GM12878 (cell line): Measurements from ENCODE around the gene PML. TPM values are rescaled to one million over a fixed set of nuclear protein-coding genes. Genes with fewer than 3 reads are reported as not detected.

Experiments used
- ATAC-seq: fragments of 200-7000 bp; cut with Tn5 transposase; 3 replicates; pipeline ENCODE4 v1.9.1; 2020; ENCODE audit warnings: mild to moderate bottlenecking, moderate library complexity
- BruUV-seq: library from RNA; stranded (reverse); fragments of 400-500 nt; replicated peaks from 2 replicates; lab custom pipeline; 2021; lab: Mats Ljungman, UMichigan
- CTCF ChIA-PET: fragments of 300-600 bp; sonication (Branson Sonifier 250); formaldehyde crosslinking; extraction: SDS; loops from one replicate; lab custom pipeline; 2021; ENCODE audit warnings: inconsistent platforms; lab: Yijun Ruan, JAX
- POLR2A ChIA-PET: fragments of 350-600 bp; formaldehyde crosslinking; extraction: SDS; loops from one replicate; lab custom pipeline; 2021; ENCODE audit warnings: inconsistent platforms; lab: Charles Lee
- RAD21 ChIA-PET: fragments of 300-600 bp; sonication (Branson Sonifier 250); formaldehyde crosslinking; loops from one replicate; lab custom pipeline; 2023; ENCODE audit warnings: antibody characterized with exemption; ENCODE audit not compliant: unreplicated experiment; lab: Charles Lee
- SMC1A ChIA-PET: fragments of 300-600 bp; sonication (Branson Sonifier 250); formaldehyde crosslinking; loops from one replicate; lab custom pipeline; 2023; ENCODE audit not compliant: unreplicated experiment, uncharacterized antibody; lab: Charles Lee
- DNase-seq: peaks from one replicate; pipeline ENCODE4 v3.0.0-alpha.2; 2011; ENCODE audit warnings: low read depth, low spot score
- FAIRE-seq: peaks from 3 replicates; lab custom pipeline; 2011; peaks lifted over from hg19 to GRCh38; lab: Jason Lieb, UNC
- H2AFZ ChIP-seq: 2 replicates; pipeline ENCODE4 v1.6.0; 2011; ENCODE audit warnings: low read depth, low read length, control low read depth; ENCODE audit not compliant: control insufficient read depth
- H3K27ac ChIP-seq: 2 replicates; pipeline ENCODE4 v1.5.1; 2011; ENCODE audit warnings: control low read depth; ENCODE audit not compliant: control insufficient read depth, insufficient read depth
- H3K27me3 ChIP-seq, 2 experiments: replicated peaks in 1 of 2; 2 replicates each; pipeline versions ENCODE4 v1.6.0 to v1.6.1; 2011; ENCODE audit warnings: low read length in 1 of 2; ENCODE audit not compliant: control insufficient read depth in 2 of 2, insufficient read depth in 2 of 2
- H3K36me3 ChIP-seq, 2 experiments: 2 replicates each; pipeline ENCODE4 v1.5.1; 2011; ENCODE audit warnings: low read length in 1 of 2; ENCODE audit not compliant: control insufficient read depth in 2 of 2, insufficient read depth in 2 of 2
- H3K4me1 ChIP-seq: 2 replicates; pipeline ENCODE4 v1.6.1; 2011; ENCODE audit warnings: mild to moderate bottlenecking, low read length, moderate library complexity, mixed read lengths; ENCODE audit not compliant: control insufficient read depth, insufficient read depth
- H3K4me2 ChIP-seq: 2 replicates; pipeline ENCODE4 v1.6.0; 2011; ENCODE audit warnings: control low read depth; ENCODE audit not compliant: control insufficient read depth, insufficient read depth
- H3K4me3 ChIP-seq: fragments of 200-600 bp; sonication (generic); 2 replicates; pipeline ENCODE4 v1.5.1; 2016
- H3K79me2 ChIP-seq: 2 replicates; pipeline ENCODE4 v1.6.0; 2011; ENCODE audit warnings: low read length; ENCODE audit not compliant: control insufficient read depth, insufficient read depth
- H3K9ac ChIP-seq: 2 replicates; pipeline ENCODE4 v1.8.0; 2011; ENCODE audit warnings: low read length, control low read depth, mixed read lengths; ENCODE audit not compliant: control insufficient read depth, insufficient read depth
- H3K9me3 ChIP-seq: replicated peaks from 3 replicates; pipeline ENCODE4 v1.5.1; 2011; ENCODE audit warnings: mild to moderate bottlenecking, low read length; ENCODE audit not compliant: control insufficient read depth, insufficient read depth
- H4K20me1 ChIP-seq: 2 replicates; pipeline ENCODE4 v1.6.0; 2011; ENCODE audit not compliant: control insufficient read depth, insufficient read depth
- BHLHE40 ChIP-seq, 2 experiments: fragments of 450-650 bp in 1 of 2; IDR thresholded peaks; 2 replicates each; pipeline ENCODE4 v1.6.1; 2011 to 2017; ENCODE audit warnings: low read depth in 2 of 2, borderline replicate concordance in 1 of 2, improper control_type of control experiment in 1 of 2, low read length in 1 of 2, mild to moderate bottlenecking in 1 of 2
- EED ChIP-seq: sonication (generic); IDR thresholded peaks from 2 replicates; pipeline ENCODE4 v1.6.1; 2016; ENCODE audit warnings: antibody characterized with exemption, low read depth
- EP300 ChIP-seq, 2 experiments: fragments of 150-350 bp in 1 of 2; IDR thresholded peaks; 2 replicates each; pipeline ENCODE4 v1.6.1; 2011 to 2012; ENCODE audit warnings: low read depth in 2 of 2, low read length in 2 of 2, borderline replicate concordance in 1 of 2, improper control_type of control experiment in 1 of 2, inconsistent platforms in 1 of 2; ENCODE audit not compliant: control insufficient read depth in 1 of 2
- FOXK2 ChIP-seq: fragments of 450-650 bp; IDR thresholded peaks from 2 replicates; pipeline ENCODE4 v1.6.1; 2017; ENCODE audit warnings: mild to moderate bottlenecking, moderate library complexity
- JUNB ChIP-seq: IDR thresholded peaks from 2 replicates; pipeline ENCODE4 v1.6.1; 2016; ENCODE audit warnings: antibody characterized with exemption, mild to moderate bottlenecking
- MEF2A ChIP-seq: IDR thresholded peaks from 2 replicates; pipeline ENCODE4 v1.6.1; 2011; ENCODE audit warnings: low read depth, mild to moderate bottlenecking, low read length, moderate library complexity; ENCODE audit not compliant: insufficient read depth
- NBN ChIP-seq: fragments of 450-650 bp; IDR thresholded peaks from 2 replicates; pipeline ENCODE4 v1.6.1; 2016
- POLR2A ChIP-seq: IDR thresholded peaks from 2 replicates; pipeline ENCODE4 v1.6.1; 2011; ENCODE audit warnings: low read depth, mild to moderate bottlenecking, low read length
- POLR2AphosphoS5 ChIP-seq: IDR thresholded peaks from 2 replicates; pipeline ENCODE4 v1.6.1; 2011; ENCODE audit warnings: mild to moderate bottlenecking, low read length, inconsistent platforms
- SMAD1 ChIP-seq: fragments of 450-650 bp; IDR thresholded peaks from 2 replicates; pipeline ENCODE4 v1.6.1; 2018; ENCODE audit warnings: mild to moderate bottlenecking, low read depth; ENCODE audit not compliant: partially characterized antibody
- SRF ChIP-seq, 2 experiments: IDR thresholded peaks; 2 replicates each; pipeline ENCODE4 v1.6.1; 2011; ENCODE audit warnings: low read depth in 2 of 2, low read length in 2 of 2, mild to moderate bottlenecking in 1 of 2, moderate library complexity in 1 of 2
- STAT1 ChIP-seq: fragments of 450-650 bp; conservative IDR thresholded peaks from 2 replicates; pipeline ENCODE4 v1.6.1; 2014; ENCODE audit warnings: antibody characterized with exemption, mild to moderate bottlenecking
- YBX1 ChIP-seq: fragments of 450-650 bp; IDR thresholded peaks from 2 replicates; pipeline ENCODE4 v1.6.1; 2016; ENCODE audit warnings: antibody characterized with exemption
- ZBTB11 ChIP-seq: fragments of 450-650 bp; formaldehyde crosslinking; IDR thresholded peaks from 2 replicates; pipeline ENCODE4 v1.5.0; 2022; ENCODE audit warnings: mild to moderate bottlenecking, missing genetic modification characterization
- WGBS: methylation state at CpG from one replicate; pipeline ENCODE4 v1.1.6; 2016; ENCODE audit warnings: low lambda C conversion rate; ENCODE audit not compliant: insufficient replicate concordance, insufficient coverage; ENCODE audit errors: missing lambda C conversion rate; 5-methylcytosine and 5-hydroxymethylcytosine counted together
- in situ Hi-C: fragments of 300-500 bp; cut with MboI; formaldehyde crosslinking; loops from 9 replicates; pipeline ENCODE4 v1.14.3; 2018; ENCODE audit warnings: mixed read lengths
- intact Hi-C: fragments of 100-400 bp; cut with micrococcal nuclease; formaldehyde crosslinking; loops from one replicate; pipeline ENCODE4 v1.14.2; 2022; ENCODE audit not compliant: unreplicated experiment
- polyA plus RNA-seq, 11 experiments: library from polyadenylated mRNA; depleted of rRNA in 4 of 11; unstranded in 6 of 11; stranded (reverse) in 5 of 11; fragments of >200 nt; fragmentation: Nextera tagmentation in 4 of 11; fragmentation: Illumina TruSeq in 1 of 11; extraction: Ambion mirVana in 4 of 11; extraction: Trizol in 1 of 11; gene quantifications; 1 replicate in 1 of 11; 2 replicates in 10 of 11; pipeline versions ENCODE4 v1.2.1 to v1.2.3, GENCODE V29; 2011 to 2016; ENCODE audit warnings: inconsistent platforms in 2 of 11, missing spikeins in 2 of 11, low read depth in 1 of 11
- total RNA-seq, 4 experiments: library from RNA; depleted of rRNA in 3 of 4; stranded (reverse); fragments of >200 nt in 3 of 4; fragmentation: Illumina TruSeq in 1 of 4; extraction: Trizol in 1 of 4; gene quantifications; 2 replicates each; pipeline versions ENCODE4 v1.2.1 to v1.2.3, GENCODE V29; 2013 to 2021
- TF ChIP-seq, protein P1 (sequence below): IDR thresholded peaks from 2 replicates; pipeline ENCODE4 v1.6.1; 2012; ENCODE audit warnings: mild to moderate bottlenecking, low read depth, low read length
- TF ChIP-seq, protein P2 (sequence below): fragments of 450-650 bp; IDR thresholded peaks from 2 replicates; pipeline ENCODE4 v1.6.1; 2017; ENCODE audit warnings: antibody characterized with exemption, mild to moderate bottlenecking, moderate library complexity

The PML gene
- total and polyA plus RNA-seq, 10 of the 15 experiments (the other 5 are each of a cell fraction or from before 2014, with no cell fraction given) = 8.5 to 95.5 (median 30.8) TPM

DNA sequence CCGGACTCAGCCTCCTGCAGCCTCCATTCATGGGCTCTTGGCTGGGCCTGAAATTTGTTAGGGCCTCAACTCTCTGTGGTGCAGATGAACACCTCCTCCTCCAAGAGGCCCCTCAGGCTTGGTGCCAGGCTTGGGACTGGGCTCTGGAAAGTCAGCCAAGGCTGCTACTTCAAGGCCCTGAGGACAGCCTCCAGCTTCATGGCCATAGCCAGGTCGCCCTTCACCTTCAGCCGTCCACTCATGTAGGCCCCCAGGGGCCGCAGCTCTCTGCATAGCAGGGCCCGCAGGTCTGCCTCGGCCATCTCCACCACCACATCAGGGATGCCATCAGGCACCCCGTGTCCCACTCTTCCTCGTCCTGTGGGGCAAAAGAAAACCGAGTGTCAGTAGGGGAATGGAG is 10.7 kb upstream of the PML start:
- no peaks in the 10 kb centered on the region for H3K79me2 ChIP-seq
- H3K27me3 ChIP-seq = no peaks in the 10 kb centered on the region
- ChIA-PET POLR2A (no interaction called here), SMC1A (interaction anchor here (1.3 to 1.7 kb wide), 3 partner anchors 11 to 12 kb away, joined by 4 to 6 read pairs (median 5); partner anchors contain the start of gene PML), RAD21 (no interaction called here), CTCF (interaction anchor here (3.6 kb wide), 1 partner anchor 11 kb away, joined by 26 read pairs; no protein-coding TSS in a partner anchor)
- WGBS = 83% methylated on average over 9 of the region's 9 CpGs
- FAIRE-seq = no peak
- no peak overlapping the region for H3K9ac ChIP-seq
- no peaks in the 10 kb centered on the region for H4K20me1 ChIP-seq
- ATAC-seq = no peak
- no peak overlapping the region for H2AFZ ChIP-seq
- no peaks in the 10 kb centered on the region for H3K9me3 ChIP-seq
- intact Hi-C loops = no loop called here
- H3K4me1 ChIP-seq = peaks cover 59% of the 10 kb centered on the region
- DNase-seq = no peak
- in situ Hi-C loops = no loop called here
- H3K4me3 ChIP-seq = no peak overlapping the region
- no peak overlapping the region for H3K27ac ChIP-seq
- no TSS peak for BruUV-seq
- H3K36me3 ChIP-seq = no peaks in the 10 kb centered on the region; a peak in 1 of 4 replicates
- H3K4me2 ChIP-seq = no peak overlapping the region
- TF ChIP-seq EED (no peak), FOXK2 (no peak), SRF (IDR thresholded peaks at IDR 0.05; ENCODE audit: low read depth in 2 of 2, low read length in 2 of 2) (no peak), ZBTB11 (CRISPR knock-in tag) (no peak), POLR2AphosphoS5 (no peak), SMAD1 (no peak), MEF2A (no peak), NBN (no peak), EP300 (IDR thresholded peaks at IDR 0.05; ENCODE audit: borderline replicate concordance in 1 of 2, control insufficient read depth in 1 of 2, low read depth in 2 of 2, low read length in 2 of 2) (no peak), POLR2A (no peak), YBX1 (no peak), BHLHE40 (IDR thresholded peaks at IDR 0.05; ENCODE audit: borderline replicate concordance in 1 of 2, low read depth in 2 of 2, low read length in 1 of 2) (no peak), STAT1 (no peak), JUNB (no peak)
- TF ChIP-seq, protein P1, sequence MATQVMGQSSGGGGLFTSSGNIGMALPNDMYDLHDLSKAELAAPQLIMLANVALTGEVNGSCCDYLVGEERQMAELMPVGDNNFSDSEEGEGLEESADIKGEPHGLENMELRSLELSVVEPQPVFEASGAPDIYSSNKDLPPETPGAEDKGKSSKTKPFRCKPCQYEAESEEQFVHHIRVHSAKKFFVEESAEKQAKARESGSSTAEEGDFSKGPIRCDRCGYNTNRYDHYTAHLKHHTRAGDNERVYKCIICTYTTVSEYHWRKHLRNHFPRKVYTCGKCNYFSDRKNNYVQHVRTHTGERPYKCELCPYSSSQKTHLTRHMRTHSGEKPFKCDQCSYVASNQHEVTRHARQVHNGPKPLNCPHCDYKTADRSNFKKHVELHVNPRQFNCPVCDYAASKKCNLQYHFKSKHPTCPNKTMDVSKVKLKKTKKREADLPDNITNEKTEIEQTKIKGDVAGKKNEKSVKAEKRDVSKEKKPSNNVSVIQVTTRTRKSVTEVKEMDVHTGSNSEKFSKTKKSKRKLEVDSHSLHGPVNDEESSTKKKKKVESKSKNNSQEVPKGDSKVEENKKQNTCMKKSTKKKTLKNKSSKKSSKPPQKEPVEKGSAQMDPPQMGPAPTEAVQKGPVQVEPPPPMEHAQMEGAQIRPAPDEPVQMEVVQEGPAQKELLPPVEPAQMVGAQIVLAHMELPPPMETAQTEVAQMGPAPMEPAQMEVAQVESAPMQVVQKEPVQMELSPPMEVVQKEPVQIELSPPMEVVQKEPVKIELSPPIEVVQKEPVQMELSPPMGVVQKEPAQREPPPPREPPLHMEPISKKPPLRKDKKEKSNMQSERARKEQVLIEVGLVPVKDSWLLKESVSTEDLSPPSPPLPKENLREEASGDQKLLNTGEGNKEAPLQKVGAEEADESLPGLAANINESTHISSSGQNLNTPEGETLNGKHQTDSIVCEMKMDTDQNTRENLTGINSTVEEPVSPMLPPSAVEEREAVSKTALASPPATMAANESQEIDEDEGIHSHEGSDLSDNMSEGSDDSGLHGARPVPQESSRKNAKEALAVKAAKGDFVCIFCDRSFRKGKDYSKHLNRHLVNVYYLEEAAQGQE = no peak
- TF ChIP-seq, protein P2, sequence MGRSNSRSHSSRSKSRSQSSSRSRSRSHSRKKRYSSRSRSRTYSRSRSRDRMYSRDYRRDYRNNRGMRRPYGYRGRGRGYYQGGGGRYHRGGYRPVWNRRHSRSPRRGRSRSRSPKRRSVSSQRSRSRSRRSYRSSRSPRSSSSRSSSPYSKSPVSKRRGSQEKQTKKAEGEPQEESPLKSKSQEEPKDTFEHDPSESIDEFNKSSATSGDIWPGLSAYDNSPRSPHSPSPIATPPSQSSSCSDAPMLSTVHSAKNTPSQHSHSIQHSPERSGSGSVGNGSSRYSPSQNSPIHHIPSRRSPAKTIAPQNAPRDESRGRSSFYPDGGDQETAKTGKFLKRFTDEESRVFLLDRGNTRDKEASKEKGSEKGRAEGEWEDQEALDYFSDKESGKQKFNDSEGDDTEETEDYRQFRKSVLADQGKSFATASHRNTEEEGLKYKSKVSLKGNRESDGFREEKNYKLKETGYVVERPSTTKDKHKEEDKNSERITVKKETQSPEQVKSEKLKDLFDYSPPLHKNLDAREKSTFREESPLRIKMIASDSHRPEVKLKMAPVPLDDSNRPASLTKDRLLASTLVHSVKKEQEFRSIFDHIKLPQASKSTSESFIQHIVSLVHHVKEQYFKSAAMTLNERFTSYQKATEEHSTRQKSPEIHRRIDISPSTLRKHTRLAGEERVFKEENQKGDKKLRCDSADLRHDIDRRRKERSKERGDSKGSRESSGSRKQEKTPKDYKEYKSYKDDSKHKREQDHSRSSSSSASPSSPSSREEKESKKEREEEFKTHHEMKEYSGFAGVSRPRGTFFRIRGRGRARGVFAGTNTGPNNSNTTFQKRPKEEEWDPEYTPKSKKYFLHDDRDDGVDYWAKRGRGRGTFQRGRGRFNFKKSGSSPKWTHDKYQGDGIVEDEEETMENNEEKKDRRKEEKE = no peak
